Fibroblast of mammary gland (primary cell): ENCODE data around the gene TEX36.

ENCODE experiments used
- DNase-seq: peaks from one replicate; pipeline ENCODE4 v3.0.0-alpha.2; 2010; ENCODE audit warnings: low read depth
- H3K4me3 ChIP-seq: 2 replicates; pipeline ENCODE4 v1.5.1; 2011; ENCODE audit warnings: low read depth, mild to moderate bottlenecking, low read length, moderate library complexity; ENCODE audit not compliant: control insufficient read depth
- TF ChIP-seq, protein P1 (sequence below): conservative IDR thresholded peaks from 2 replicates; pipeline ENCODE4 v1.5.1; 2011; ENCODE audit warnings: low read depth, low read length, inconsistent platforms; ENCODE audit not compliant: control insufficient read depth, insufficient read depth

Gene TEX36

DNA sequence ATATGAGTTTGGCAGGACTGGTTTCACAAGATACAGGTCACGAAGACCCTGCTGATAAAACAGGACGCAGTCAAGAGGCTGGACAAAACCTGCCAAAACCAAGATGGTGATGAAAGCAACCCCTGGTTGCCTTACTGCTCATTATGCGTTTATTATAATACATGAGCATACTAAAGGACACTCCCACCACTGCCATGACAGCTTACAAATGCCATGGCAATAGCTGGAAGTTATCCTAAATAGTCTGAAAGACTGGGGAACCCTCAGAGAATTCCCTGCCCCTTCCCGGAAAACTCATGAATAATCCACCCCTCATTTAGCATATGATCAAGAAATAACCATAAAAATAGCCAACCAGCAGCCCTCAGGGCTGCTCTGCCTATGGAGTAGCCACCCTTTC is 73.1 kb downstream of the TEX36 start:
- no peak overlapping the region for H3K4me3 ChIP-seq
- no peak for DNase-seq
- TF ChIP-seq, protein P1, sequence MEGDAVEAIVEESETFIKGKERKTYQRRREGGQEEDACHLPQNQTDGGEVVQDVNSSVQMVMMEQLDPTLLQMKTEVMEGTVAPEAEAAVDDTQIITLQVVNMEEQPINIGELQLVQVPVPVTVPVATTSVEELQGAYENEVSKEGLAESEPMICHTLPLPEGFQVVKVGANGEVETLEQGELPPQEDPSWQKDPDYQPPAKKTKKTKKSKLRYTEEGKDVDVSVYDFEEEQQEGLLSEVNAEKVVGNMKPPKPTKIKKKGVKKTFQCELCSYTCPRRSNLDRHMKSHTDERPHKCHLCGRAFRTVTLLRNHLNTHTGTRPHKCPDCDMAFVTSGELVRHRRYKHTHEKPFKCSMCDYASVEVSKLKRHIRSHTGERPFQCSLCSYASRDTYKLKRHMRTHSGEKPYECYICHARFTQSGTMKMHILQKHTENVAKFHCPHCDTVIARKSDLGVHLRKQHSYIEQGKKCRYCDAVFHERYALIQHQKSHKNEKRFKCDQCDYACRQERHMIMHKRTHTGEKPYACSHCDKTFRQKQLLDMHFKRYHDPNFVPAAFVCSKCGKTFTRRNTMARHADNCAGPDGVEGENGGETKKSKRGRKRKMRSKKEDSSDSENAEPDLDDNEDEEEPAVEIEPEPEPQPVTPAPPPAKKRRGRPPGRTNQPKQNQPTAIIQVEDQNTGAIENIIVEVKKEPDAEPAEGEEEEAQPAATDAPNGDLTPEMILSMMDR: no peak

DNA sequence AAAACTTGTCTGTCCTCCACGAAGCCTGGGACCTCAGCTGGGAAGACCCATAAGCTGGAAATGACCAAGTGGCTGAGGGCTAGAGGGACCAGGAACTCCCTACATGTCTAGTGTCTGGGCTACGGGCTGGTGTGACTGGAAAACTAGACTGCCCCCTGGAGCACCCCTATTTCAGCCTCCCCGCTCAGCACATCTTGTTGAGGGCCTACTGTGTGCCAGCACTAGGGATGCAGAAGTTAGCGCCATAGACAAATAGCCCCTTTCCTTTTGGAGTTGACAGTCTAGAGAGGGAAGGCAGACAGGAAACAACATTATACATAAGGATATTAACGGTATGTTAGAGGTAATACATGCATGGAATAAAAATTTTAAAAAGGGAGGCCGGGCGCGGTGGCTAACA is 74.5 kb downstream of the TEX36 start:
- TF ChIP-seq, protein P1: no peak
- H3K4me3 ChIP-seq: no peak overlapping the region
- no peak for DNase-seq

DNA sequence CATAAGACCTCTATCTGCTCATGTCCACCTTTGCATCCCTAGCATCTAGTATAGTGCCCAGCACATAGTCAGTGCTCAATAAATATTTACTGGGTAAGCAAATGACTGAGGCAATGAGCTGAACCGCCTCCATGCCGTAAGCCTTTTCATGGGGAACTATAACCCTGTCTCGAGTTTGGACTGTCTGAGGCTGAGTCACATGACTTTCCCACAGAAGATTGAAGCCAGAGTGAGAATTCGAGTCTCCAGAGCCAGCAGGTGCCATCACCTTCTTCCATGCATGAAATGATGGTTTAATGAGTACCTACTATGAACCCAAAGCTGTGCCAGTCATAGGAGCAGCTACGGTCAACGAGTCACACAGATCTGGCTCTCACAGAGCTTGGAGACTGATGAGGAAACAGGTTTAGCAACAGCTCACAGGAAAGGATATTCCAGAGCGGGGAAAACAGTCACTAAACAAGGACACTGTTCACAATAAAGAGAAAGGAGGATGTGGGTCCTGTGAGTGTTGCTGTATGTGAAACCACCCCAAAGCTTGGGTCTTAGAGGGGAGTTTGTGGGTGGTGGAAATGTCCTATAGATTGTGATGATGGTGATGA is 75.2 kb downstream of the TEX36 start:
- H3K4me3 ChIP-seq: no peak overlapping the region
- DNase-seq: no peak
- TF ChIP-seq, protein P1: no peak

DNA sequence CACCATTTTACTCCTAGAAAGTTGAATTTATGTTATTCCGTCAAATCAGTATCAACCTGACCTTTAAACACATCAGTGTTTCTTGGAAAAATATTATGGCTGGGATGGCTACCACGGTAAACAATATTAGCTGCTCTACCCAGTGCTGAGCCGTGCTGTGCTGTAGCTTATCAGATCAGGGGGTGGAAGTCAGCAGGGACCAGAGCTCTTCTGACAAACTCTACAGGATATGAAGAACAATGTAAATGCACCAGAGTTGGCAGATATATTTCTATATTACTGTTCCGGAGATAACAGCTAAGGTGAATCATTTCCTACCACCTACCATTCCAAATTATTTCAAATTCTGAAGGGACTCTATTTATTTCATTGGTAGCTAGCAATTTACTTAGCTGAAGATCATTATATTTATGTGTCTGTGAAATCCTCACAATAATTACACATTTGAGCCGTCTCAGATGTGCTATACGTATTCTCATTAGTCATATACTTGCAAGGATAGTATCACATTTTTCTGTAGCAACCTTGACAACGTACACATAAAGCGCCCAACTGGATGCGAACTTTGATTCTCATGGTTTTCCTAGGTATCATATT is 76.5 kb downstream of the TEX36 start:
- TF ChIP-seq, protein P1: no peak
- no peak for DNase-seq
- H3K4me3 ChIP-seq: no peak overlapping the region
